Right cardiac atrium (tissue), 5 donors: ENCODE data around the gene GTF3C4. TPM values are rescaled to one million over a fixed set of nuclear protein-coding genes. Genes with fewer than 3 reads are reported as not detected.

Experiments
- ATAC-seq, 2 donors: fragments of 200-7000 bp; cut with Tn5 transposase; one replicate each; pipeline versions ENCODE4 v1.8.0 to v1.9.1; 2020; ENCODE audit warnings: moderate library complexity in 2 of 2, mild to moderate bottlenecking in 1 of 2
- DNase-seq, 3 donors: peaks; one replicate each; pipeline ENCODE4 v3.0.0-alpha.2; 2020
- H3K27ac ChIP-seq: one replicate; pipeline ENCODE4 v1.5.1; 2013; ENCODE audit warnings: mild to moderate bottlenecking, low read length, control low read depth, moderate library complexity
- H3K27me3 ChIP-seq: one replicate; pipeline ENCODE4 v1.6.1; 2013; ENCODE audit not compliant: control insufficient read depth, insufficient read depth
- H3K4me1 ChIP-seq: one replicate; pipeline ENCODE4 v1.6.1; 2013; ENCODE audit warnings: low read length; ENCODE audit not compliant: control insufficient read depth, insufficient read depth
- H3K4me3 ChIP-seq: one replicate; pipeline ENCODE4 v1.5.1; 2013; ENCODE audit warnings: low read length, control low read depth
- H3K9me3 ChIP-seq: one replicate; pipeline ENCODE4 v1.6.1; 2013; ENCODE audit warnings: low read length; ENCODE audit not compliant: control insufficient read depth
- WGBS: extraction: QIAGEN DNeasy Blood & Tissue Kit; methylation state at CpG from one replicate; pipeline ENCODE4 v1.1.7; 2013; 5-methylcytosine and 5-hydroxymethylcytosine counted together
- intact Hi-C, 4 donors: fragments of 100-400 bp; cut with DNase I; formaldehyde crosslinking; loops; one replicate each; pipeline versions ENCODE4 v1.11.0 to v1.14.0; 2022 to 2023
- polyA plus RNA-seq: library from polyadenylated mRNA; stranded (reverse); fragments of 200-250 nt; gene quantifications from one replicate; pipeline ENCODE4 v1.2.3, GENCODE V29; 2013
- total RNA-seq, 4 donors: library from RNA; stranded (reverse); fragmentation: NEBNext Ultra II Directional; extraction: Animal tissue kit (Norgen Biotek cat#: 25700); gene quantifications; one replicate each; pipeline ENCODE4 v1.2.1, GENCODE V29; 2021
- donor health status: healthy with polysubstance abuse.
- donor health status: DM: no; HTN: yes; CAD: no.
- donor health status: DM: no; HTN: no; CAD: no.
- donor health status: DM: no; HTN: yes; CAD: no; lungs with severe emphysema.
- donor health status: DM: yes; HTN: yes; CAD: no.

The GTF3C4 gene
- total and polyA plus RNA-seq, 5 donors, result 2.6 to 9.7 (median 9.4) TPM

DNA sequence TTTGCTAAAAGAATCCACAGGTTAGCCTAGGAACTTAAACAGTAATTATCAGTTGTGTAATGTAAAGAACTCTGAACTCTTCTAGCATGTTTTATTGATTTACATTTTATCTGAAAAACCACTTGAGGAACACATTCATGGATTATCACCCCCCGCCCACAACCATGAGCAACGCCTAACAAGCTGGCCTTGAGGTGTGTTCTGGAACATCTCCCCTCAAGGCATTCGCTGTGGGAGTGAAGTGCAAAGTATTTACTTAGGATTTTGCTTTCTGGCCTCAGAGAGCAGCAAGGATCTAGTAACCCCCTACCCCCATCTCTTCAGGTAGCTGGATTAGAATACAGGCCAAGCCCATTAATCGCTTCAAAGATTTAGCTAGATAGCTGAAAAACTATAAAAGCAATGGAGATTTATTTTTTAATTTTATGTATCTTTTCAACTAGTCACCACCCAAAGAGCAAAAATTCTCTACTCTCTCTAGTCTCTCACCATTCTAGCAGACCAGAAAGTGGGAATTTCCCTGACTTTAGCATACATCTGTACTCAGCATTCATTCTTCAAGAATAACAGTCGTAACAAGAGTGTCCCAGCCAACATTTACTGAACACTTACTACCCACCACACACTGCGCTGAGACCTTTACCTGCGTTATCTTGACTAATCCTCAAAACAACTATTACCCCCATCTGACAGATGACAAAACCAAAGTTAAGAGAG lies 37.7 kb upstream of the GTF3C4 start:
- H3K9me3 ChIP-seq, result no peaks in the 10 kb centered on the region
- H3K27me3 ChIP-seq, result no peaks in the 10 kb centered on the region
- WGBS, result 94% methylated on average over 7 of the region's 7 CpGs
- H3K27ac ChIP-seq, result no peak overlapping the region
- DNase-seq (no peak), ATAC-seq (no peak)
- H3K4me3 ChIP-seq, result no peak overlapping the region
- no peaks in the 10 kb centered on the region for H3K4me1 ChIP-seq
- intact Hi-C loops, result no loop called here

DNA sequence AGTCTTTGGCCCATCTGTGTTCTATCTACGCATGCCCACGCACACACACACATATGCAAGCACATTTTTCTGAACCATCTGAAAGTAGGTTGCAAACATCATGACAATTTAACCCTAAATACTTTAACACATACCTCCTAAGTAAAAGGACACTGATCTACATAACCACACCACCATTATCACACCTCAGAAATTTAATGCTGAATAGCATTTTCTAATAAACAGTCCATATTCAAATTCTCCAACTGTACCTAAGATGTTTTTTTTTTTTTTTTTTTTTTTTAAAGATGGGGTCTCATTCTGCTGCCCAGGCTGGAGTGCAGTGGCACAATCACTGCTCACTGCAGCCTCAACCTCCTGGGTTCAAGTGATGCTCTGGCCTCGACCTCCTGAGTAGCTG lies 35.9 kb upstream of the GTF3C4 start:
- Histone ChIP-seq H3K4me1 (no peaks in the 10 kb centered on the region), H3K27ac (no peak overlapping the region), H3K4me3 (no peak overlapping the region), H3K27me3 (no peaks in the 10 kb centered on the region), H3K9me3 (no peaks in the 10 kb centered on the region)
- ATAC-seq (no peak), DNase-seq (no peak)
- intact Hi-C loops, result no loop called here
- WGBS, result 97% methylated on average over 3 of the region's 3 CpGs

DNA sequence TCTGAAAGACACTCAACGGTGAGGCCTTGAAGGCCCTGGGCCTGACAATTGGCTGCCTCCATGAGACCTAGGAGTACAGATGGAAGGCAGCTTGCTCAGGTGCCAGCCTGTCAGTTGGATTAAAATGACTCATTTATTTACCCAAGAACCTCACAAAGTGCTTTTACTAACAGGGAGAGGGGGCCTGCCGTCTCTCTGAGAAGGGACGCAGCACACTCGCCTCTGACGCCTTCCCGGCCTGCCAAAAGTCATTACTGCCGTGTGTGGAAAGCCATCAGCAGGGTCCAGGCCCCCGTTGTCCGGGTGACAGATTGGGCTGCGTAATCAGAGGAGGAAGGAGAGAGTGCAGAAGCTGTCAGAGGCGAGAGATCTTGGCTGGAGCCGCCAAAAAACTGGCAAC lies 32.9 kb upstream of the GTF3C4 start:
- no peaks in the 10 kb centered on the region for H3K27me3 ChIP-seq
- H3K27ac ChIP-seq, result no peak overlapping the region
- H3K9me3 ChIP-seq, result no peaks in the 10 kb centered on the region
- intact Hi-C loops, result no loop called here
- no peak overlapping the region for H3K4me3 ChIP-seq
- no peak for DNase-seq
- no peaks in the 10 kb centered on the region for H3K4me1 ChIP-seq
- 79% methylated on average over 12 of the region's 12 CpGs for WGBS
- no peak for ATAC-seq

DNA sequence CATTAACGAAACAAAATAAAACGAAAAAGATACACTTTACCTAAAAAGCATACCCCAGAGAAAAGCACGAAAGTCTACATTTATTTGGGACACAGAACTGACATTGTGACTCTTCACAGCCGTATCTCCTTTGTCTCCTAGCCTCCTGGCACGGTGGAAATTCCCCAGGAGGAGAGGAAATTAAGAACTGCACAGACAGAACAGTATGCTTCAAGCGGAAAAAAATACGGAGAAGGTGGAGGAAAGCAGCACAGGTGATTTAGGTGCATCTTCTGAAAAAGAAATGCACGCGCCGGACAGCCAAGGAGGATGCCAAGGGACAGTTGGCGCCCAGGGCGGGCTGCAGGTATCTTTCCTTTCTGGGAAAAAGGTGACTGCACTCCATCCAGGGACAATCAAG lies 32.5 kb upstream of the GTF3C4 start:
- Histone ChIP-seq H3K9me3 (no peaks in the 10 kb centered on the region), H3K4me3 (no peak overlapping the region), H3K4me1 (no peaks in the 10 kb centered on the region), H3K27me3 (no peaks in the 10 kb centered on the region), H3K27ac (no peak overlapping the region)
- intact Hi-C loops, result no loop called here
- ATAC-seq, result no peak
- WGBS, result 93% methylated on average over 12 of the region's 12 CpGs
- DNase-seq, result no peak

DNA sequence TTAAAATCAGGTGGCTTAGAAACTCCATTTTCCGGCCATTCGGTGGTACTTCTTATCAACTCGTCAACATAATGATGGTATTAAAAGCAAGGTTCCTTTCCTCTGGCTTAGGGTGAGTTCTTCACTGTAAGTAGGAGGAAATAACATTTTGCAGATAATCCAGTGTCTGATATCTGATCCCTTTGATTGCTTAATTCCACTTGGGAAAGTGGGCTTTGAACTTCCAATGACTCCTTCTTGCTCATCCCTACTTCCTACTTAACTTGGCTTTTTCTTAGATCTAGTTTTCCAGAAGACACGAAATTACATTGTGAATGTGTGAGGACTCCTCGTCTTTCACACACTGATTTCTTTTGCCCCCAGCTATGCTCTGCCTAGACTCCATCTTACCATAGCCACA lies 32.0 kb upstream of the GTF3C4 start:
- intact Hi-C loops, result no loop called here
- Histone ChIP-seq H3K4me3 (no peak overlapping the region), H3K9me3 (no peaks in the 10 kb centered on the region), H3K4me1 (no peaks in the 10 kb centered on the region), H3K27me3 (no peaks in the 10 kb centered on the region), H3K27ac (no peak overlapping the region)
- 87% methylated on average over 5 of the region's 5 CpGs for WGBS
- DNase-seq (no peak), ATAC-seq (no peak)

DNA sequence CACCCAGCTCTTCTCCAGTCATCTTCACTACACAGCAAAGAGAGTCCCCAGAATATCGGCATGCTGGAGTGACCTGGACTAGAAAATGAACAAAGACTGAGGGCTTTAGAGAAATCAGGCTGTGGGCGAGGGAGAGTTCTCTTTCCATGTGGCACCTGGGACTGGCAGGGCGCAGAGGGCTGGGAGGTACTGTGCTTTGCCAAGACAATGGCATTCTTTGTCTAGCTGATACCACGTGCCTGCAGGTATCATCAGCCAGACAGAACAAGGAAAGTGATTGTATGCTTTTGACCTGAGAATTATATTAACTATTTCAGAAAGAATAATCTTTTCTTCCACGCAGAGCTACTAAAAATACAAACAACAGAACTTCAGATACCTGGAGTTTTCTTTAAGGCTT lies 30.9 kb upstream of the GTF3C4 start:
- no peaks in the 10 kb centered on the region for H3K27me3 ChIP-seq
- WGBS, result 88% methylated on average over 5 of the region's 5 CpGs
- no peak for ATAC-seq
- no peaks in the 10 kb centered on the region for H3K9me3 ChIP-seq
- H3K4me1 ChIP-seq, result no peaks in the 10 kb centered on the region
- DNase-seq, result no peak
- no peak overlapping the region for H3K27ac ChIP-seq
- intact Hi-C loops, result no loop called here
- no peak overlapping the region for H3K4me3 ChIP-seq

DNA sequence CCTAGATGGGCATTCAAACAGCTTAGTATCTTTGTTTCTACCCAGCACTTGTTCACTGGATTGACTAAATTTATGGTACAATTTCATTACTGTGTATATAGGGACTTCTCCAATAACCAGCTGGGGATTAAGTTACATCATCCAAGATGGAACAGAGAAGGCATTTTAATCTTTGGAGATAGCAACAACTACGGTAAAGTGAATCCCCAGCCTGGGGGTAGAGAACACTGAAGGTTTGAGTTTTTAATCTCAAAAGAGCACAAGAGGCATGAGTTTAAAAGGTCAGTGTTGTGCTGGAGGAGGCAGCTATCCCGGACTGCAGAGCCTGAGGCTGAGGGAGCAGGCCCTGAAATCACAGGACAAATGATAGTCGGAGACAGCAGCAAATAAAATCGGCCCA lies 29.0 kb upstream of the GTF3C4 start:
- DNase-seq (no peak), ATAC-seq (no peak)
- no peaks in the 10 kb centered on the region for H3K9me3 ChIP-seq
- intact Hi-C loops, result no loop called here
- WGBS, result 65% methylated on average over 4 of the region's 4 CpGs
- H3K4me1 ChIP-seq, result no peaks in the 10 kb centered on the region
- H3K27ac ChIP-seq, result no peak overlapping the region
- no peaks in the 10 kb centered on the region for H3K27me3 ChIP-seq
- no peak overlapping the region for H3K4me3 ChIP-seq

DNA sequence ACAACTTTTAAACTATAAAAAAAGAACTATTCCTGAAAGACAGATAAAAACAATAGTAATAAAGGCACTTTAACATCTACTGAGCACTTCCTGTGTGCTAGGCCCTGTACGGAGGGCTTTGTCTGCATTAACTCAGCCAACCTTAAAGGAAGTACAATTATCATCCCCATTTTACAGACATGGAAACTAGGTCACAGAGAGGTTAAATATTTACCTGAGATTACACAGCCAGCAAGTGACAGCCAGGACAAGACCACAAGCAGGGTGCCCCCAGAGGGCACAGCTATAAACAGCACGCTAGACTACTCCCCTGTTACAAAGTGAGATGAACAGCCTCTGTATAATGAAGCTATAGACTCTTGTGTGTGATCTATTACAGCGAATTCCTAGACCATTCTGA lies 26.0 kb upstream of the GTF3C4 start:
- DNase-seq (no peak), ATAC-seq (no peak)
- intact Hi-C loops, result no loop called here
- no peaks in the 10 kb centered on the region for H3K9me3 ChIP-seq
- WGBS, result 89% methylated on average over 3 of the region's 3 CpGs
- H3K27ac ChIP-seq, result no peak overlapping the region
- no peak overlapping the region for H3K4me3 ChIP-seq
- no peaks in the 10 kb centered on the region for H3K4me1 ChIP-seq
- H3K27me3 ChIP-seq, result no peaks in the 10 kb centered on the region

DNA sequence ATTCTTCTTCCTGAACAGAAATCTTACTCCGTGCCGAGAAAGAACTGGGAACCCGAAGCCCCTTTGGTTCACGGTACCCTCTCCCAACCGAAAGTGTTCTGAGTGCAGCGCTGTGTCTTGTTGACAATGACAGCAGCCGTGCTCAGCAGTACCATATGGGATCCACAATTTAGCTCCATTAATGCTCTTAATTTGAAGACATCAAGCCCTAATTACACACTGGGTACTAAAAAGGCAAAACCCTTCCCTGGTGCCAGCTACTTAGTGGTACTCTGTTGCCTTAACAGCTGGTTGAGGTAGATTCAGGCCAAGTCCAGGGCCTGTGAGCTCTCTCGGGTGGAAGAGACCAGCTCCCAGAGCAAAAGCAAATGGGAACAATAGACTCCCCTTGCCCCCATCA lies 25.0 kb upstream of the GTF3C4 start:
- H3K27me3 ChIP-seq, result no peaks in the 10 kb centered on the region
- H3K4me3 ChIP-seq, result no peak overlapping the region
- H3K4me1 ChIP-seq, result no peaks in the 10 kb centered on the region
- no peaks in the 10 kb centered on the region for H3K9me3 ChIP-seq
- intact Hi-C loops, result no loop called here
- no peak for ATAC-seq
- H3K27ac ChIP-seq, result no peak overlapping the region
- 97% methylated on average over 8 of the region's 8 CpGs for WGBS
- no peak for DNase-seq

DNA sequence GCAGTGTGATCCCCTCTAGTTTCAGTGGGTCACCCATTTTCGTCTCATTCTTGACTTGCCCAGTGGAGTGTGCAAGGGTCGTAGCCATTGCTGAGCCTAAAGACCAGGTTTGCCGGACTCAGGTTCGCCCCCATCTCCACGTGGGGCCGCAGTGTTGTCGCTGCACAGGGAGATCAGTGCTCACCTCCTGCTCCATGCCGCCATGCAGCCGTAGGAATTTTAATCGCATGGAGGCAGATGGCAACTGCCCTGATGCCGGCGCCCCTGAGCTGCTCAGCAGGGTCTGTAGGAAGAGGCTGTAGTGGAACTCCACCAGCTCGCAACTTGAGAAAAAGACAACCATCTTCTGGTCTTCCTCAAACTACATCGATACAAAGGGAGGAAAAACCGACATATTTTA lies 24.6 kb upstream of the GTF3C4 start:
- intact Hi-C loops, result no loop called here
- H3K4me1 ChIP-seq, result no peaks in the 10 kb centered on the region
- H3K27me3 ChIP-seq, result no peaks in the 10 kb centered on the region
- WGBS, result 96% methylated on average over 15 of the region's 15 CpGs
- DNase-seq, result no peak
- H3K4me3 ChIP-seq, result no peak overlapping the region
- H3K9me3 ChIP-seq, result no peaks in the 10 kb centered on the region
- ATAC-seq, result no peak
- H3K27ac ChIP-seq, result no peak overlapping the region

DNA sequence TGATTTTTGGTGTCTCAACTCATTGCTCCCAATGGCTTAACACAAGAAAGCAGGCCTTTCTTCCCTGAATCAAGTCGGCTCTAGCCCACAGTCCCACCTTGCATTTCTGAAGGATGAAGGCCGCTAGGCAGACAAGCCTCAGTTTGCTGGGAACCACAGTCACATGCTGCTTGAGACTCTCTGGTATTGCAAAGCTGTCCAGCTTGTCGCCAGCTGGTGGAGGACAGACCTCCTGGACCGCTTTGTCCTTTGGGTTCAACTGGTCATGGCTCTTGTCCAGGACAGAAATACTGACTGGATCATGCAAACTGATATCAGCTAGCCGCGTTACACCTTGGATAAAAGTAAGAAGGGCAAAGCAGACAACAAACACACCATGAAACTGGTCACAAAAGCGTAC lies 23.5 kb upstream of the GTF3C4 start:
- Histone ChIP-seq H3K4me3 (no peak overlapping the region), H3K27me3 (no peaks in the 10 kb centered on the region), H3K27ac (no peak overlapping the region), H3K9me3 (no peaks in the 10 kb centered on the region), H3K4me1 (no peaks in the 10 kb centered on the region)
- intact Hi-C loops, result no loop called here
- DNase-seq, result no peak
- 93% methylated on average over 7 of the region's 7 CpGs for WGBS
- no peak for ATAC-seq

DNA sequence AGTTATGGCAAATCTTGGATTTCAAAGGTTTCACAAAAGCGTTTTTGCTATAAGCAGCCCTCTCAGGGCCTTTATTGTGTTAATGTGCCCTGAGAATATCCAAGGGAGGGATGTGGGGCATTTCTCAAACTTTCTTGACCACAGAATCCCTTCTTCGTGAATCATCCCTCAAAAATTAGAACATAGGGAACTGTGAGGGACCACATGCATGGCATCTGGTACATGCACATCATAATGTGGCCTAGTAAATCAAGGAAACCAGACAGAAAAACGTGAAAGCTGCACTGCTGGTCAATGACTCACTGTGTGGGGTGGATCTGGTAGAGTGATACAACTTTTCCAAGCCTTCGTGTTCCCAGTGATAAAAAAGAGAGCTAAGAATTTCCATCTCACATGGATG lies 22.9 kb upstream of the GTF3C4 start:
- 83% methylated on average over 4 of the region's 4 CpGs for WGBS
- intact Hi-C loops, result no loop called here
- Histone ChIP-seq H3K9me3 (no peaks in the 10 kb centered on the region), H3K4me1 (no peaks in the 10 kb centered on the region), H3K4me3 (no peak overlapping the region), H3K27ac (no peak overlapping the region), H3K27me3 (no peaks in the 10 kb centered on the region)
- ATAC-seq, result no peak
- DNase-seq, result no peak
